Liver (tissue), 9 donors: ENCODE measurements around the gene RAB18. TPM values are rescaled to one million over a fixed set of nuclear protein-coding genes. Genes with fewer than 3 reads are reported as not detected.
A peak's percentile ranks its signal among the peaks of the same experiment; 100 is the strongest.

Experiments used
- DNase-seq: peaks from one replicate; pipeline ENCODE4 v3.0.0-alpha.2; 2017; ENCODE audit warnings: low spot score
- H3K27ac ChIP-seq, 2 donors: one replicate each; pipeline ENCODE4 v1.7.0; 2013; ENCODE audit warnings: inconsistent platforms in 2 of 2, low read length in 2 of 2, control low read depth in 1 of 2, low read depth in 1 of 2, mild to moderate bottlenecking in 1 of 2
- H3K27me3 ChIP-seq, 4 donors: one replicate each; pipeline versions ENCODE4 v1.6.1 to v1.7.0; 2013; ENCODE audit warnings: low read length in 3 of 4, inconsistent platforms in 1 of 4, mild to moderate bottlenecking in 1 of 4, moderate library complexity in 1 of 4; ENCODE audit not compliant: control insufficient read depth in 4 of 4, insufficient read depth in 4 of 4
- H3K36me3 ChIP-seq, 4 donors: one replicate each; pipeline versions ENCODE4 v1.6.1 to v1.7.0; 2013; ENCODE audit warnings: low read length in 3 of 4, mild to moderate bottlenecking in 3 of 4, low read depth in 1 of 4, moderate library complexity in 1 of 4; ENCODE audit not compliant: control insufficient read depth in 4 of 4, insufficient read depth in 3 of 4
- H3K4me1 ChIP-seq, 4 donors: one replicate each; pipeline versions ENCODE4 v1.6.1 to v1.7.0; 2013; ENCODE audit warnings: low read length in 3 of 4, mild to moderate bottlenecking in 3 of 4, moderate library complexity in 1 of 4; ENCODE audit not compliant: control insufficient read depth in 4 of 4, insufficient read depth in 4 of 4
- H3K4me3 ChIP-seq, 3 donors: one replicate each; pipeline versions ENCODE4 v1.6.1 to v1.7.0; 2013; ENCODE audit warnings: low read length in 3 of 3, control low read depth in 1 of 3, low read depth in 1 of 3, mild to moderate bottlenecking in 1 of 3
- H3K9ac ChIP-seq, 2 donors: one replicate each; pipeline ENCODE4 v1.7.0; 2013; ENCODE audit warnings: low read length in 2 of 2, mild to moderate bottlenecking in 2 of 2, moderate library complexity in 2 of 2, control low read depth in 1 of 2, low read depth in 1 of 2
- H3K9me3 ChIP-seq, 4 donors: one replicate each; pipeline versions ENCODE4 v1.6.1 to v1.7.0; 2013; ENCODE audit warnings: low read length in 3 of 4; ENCODE audit not compliant: control insufficient read depth in 4 of 4
- ATF3 ChIP-seq: IDR thresholded peaks from 2 replicates; pipeline ENCODE4 v1.6.1; 2016; ENCODE audit warnings: antibody characterized with exemption
- FOXA1 ChIP-seq: IDR thresholded peaks from 2 replicates; pipeline ENCODE4 v1.6.1; 2016; ENCODE audit warnings: antibody characterized with exemption
- FOXA2 ChIP-seq: IDR thresholded peaks from 2 replicates; pipeline ENCODE4 v1.6.1; 2016; ENCODE audit warnings: antibody characterized with exemption
- HNF4A ChIP-seq, 2 donors: conservative IDR thresholded peaks; 2 replicates each; pipeline ENCODE4 v1.6.1; 2016; ENCODE audit warnings: antibody characterized with exemption in 2 of 2, mild to moderate bottlenecking in 2 of 2
- HNF4G ChIP-seq: IDR thresholded peaks from 2 replicates; pipeline ENCODE4 v1.6.1; 2016; ENCODE audit warnings: antibody characterized with exemption
- JUND ChIP-seq, 2 donors: IDR thresholded peaks; 2 replicates each; pipeline ENCODE4 v1.6.1; 2016; ENCODE audit warnings: antibody characterized with exemption in 2 of 2
- MAX ChIP-seq: IDR thresholded peaks from 2 replicates; pipeline ENCODE4 v1.6.1; 2016; ENCODE audit warnings: antibody characterized with exemption
- NR2F2 ChIP-seq: IDR thresholded peaks from 2 replicates; pipeline ENCODE4 v1.6.1; 2016; ENCODE audit warnings: antibody characterized with exemption
- RAD21 ChIP-seq, 2 donors: IDR thresholded peaks; 2 replicates each; pipeline ENCODE4 v1.6.1; 2016; ENCODE audit warnings: antibody characterized with exemption in 2 of 2, mild to moderate bottlenecking in 2 of 2
- REST ChIP-seq: IDR thresholded peaks from 2 replicates; pipeline ENCODE4 v1.6.1; 2016; ENCODE audit warnings: antibody characterized with exemption, mild to moderate bottlenecking
- RXRA ChIP-seq, 2 donors: IDR thresholded peaks; 2 replicates each; pipeline ENCODE4 v1.6.1; 2017 to 2018; ENCODE audit warnings: antibody characterized with exemption in 2 of 2, mild to moderate bottlenecking in 1 of 2
- SP1 ChIP-seq: IDR thresholded peaks from 2 replicates; pipeline ENCODE4 v1.6.1; 2018; ENCODE audit warnings: antibody characterized with exemption, mild to moderate bottlenecking
- TAF1 ChIP-seq: conservative IDR thresholded peaks from 2 replicates; pipeline ENCODE4 v1.6.1; 2016; ENCODE audit warnings: antibody characterized with exemption, mild to moderate bottlenecking
- ZBTB33 ChIP-seq: IDR thresholded peaks from 2 replicates; pipeline ENCODE4 v1.6.1; 2016; ENCODE audit warnings: antibody characterized with exemption
- WGBS: extraction: QIAGEN DNeasy Blood & Tissue Kit; methylation state at CpG from one replicate; pipeline ENCODE4 v1.1.7; 2013; 5-methylcytosine and 5-hydroxymethylcytosine counted together
- polyA plus RNA-seq, 2 donors: library from polyadenylated mRNA; stranded (reverse) in 1 of 2; unstranded in 1 of 2; fragments of 200-250 nt in 1 of 2; fragments of >200 nt in 1 of 2; fragmentation: Nextera tagmentation in 1 of 2; extraction: Ambion mirVana in 1 of 2; gene quantifications; one replicate each; pipeline versions ENCODE4 v1.2.1 to v1.2.3, GENCODE V29; 2013 to 2015
- total RNA-seq, 2 donors: library from RNA; depleted of rRNA; stranded (reverse); fragments of >200 nt; gene quantifications; one replicate each; pipeline ENCODE4 v1.2.3, GENCODE V29; 2014
- donor health status: healthy.
- donor health status: healthy.
- donor health status: healthy.
- donor health status: healthy.
- donor health status: healthy.

RAB18 gene
- total and polyA plus RNA-seq, 4 donors, result 19.8 to 57.8 (median 25.2) TPM

- TF ChIP-seq ZBTB33 (no peak), ATF3 (no peak), JUND (IDR thresholded peaks at IDR 0.05) (no peak), FOXA1 (no peak), RAD21 (IDR thresholded peaks at IDR 0.05) (no peak), FOXA2 (no peak), HNF4A (conservative IDR thresholded peaks at IDR 0.05) (no peak), HNF4G (no peak), SP1 (no peak), RXRA (IDR thresholded peaks at IDR 0.05) (no peak), NR2F2 (no peak), MAX (no peak)
- WGBS, result 71% methylated on average over 5 of the region's 5 CpGs
- no peak for DNase-seq
These were observed 3.2 kb upstream of the RAB18 start for GRCh38 chr10:27500886-27501285.

GRCh38 chr10:27503498-27504006, 552 bp upstream of the RAB18 start:
- no peak for DNase-seq
- Histone ChIP-seq H3K9ac (peak overlapping the region in 1 of 2 donors; percentile 21), H3K27me3 (no peaks in the 10 kb centered on the region), H3K9me3 (no peaks in the 10 kb centered on the region), H3K27ac (peak overlapping the region; percentile 70 to 90), H3K4me3 (peak overlapping the region; percentile 28 to 84 (median 38)), H3K36me3 (no peaks in the 10 kb centered on the region), H3K4me1 (peaks cover 7 to 18% (median 14%) of the 10 kb centered on the region in 4 donors)
- TF ChIP-seq REST (no peak), TAF1 (peak; percentile 34)
- 46% methylated on average over 4 of the region's 4 CpGs for WGBS

More at GRCh38 chr10:27500886-27501285, 3.2 kb upstream of the RAB18 start:
- Histone ChIP-seq H3K4me1 (peaks cover 3 to 5% (median 3%) of the 10 kb centered on the region in 4 donors), H3K9me3 (no peaks in the 10 kb centered on the region), H3K9ac (no peak overlapping the region), H3K36me3 (no peaks in the 10 kb centered on the region), H3K4me3 (no peak overlapping the region), H3K27me3 (no peaks in the 10 kb centered on the region), H3K27ac (no peak overlapping the region)
